ENCODE measurements around the gene SEMA3B.
A peak's percentile ranks its signal among the peaks of the same experiment; 100 is the strongest.
"Not testable (repeated sequence)": the region's sequence is repeated elsewhere in the genome, so short reads cannot be mapped to it uniquely, and the experiment has no call there.

Gene SEMA3B

GRCh38 chr3:50222169-50222528 lies 46.8 kb upstream of the SEMA3B start:
- ATAC-seq, result no peak
- no peak for TF ChIP-seq CREB5 (CRISPR knock-in tag; IDR thresholded peaks at IDR 0.05; ENCODE audit: low read depth)
- TF ChIP-seq CSDC2 (CRISPR knock-in tag; IDR thresholded peaks at IDR 0.05), result no peak

- no peak for ATAC-seq
- no peak for TF ChIP-seq SNAI2 (CRISPR knock-in tag; IDR thresholded peaks at IDR 0.05)
- TF ChIP-seq ESRRG (CRISPR knock-in tag; IDR thresholded peaks at IDR 0.05), result no peak
- TF ChIP-seq ARNTL (CRISPR knock-in tag; IDR thresholded peaks at IDR 0.05; ENCODE audit: borderline replicate concordance, low read depth), result no peak
- no peak for TF ChIP-seq PATZ1 (CRISPR knock-in tag; IDR thresholded peaks at IDR 0.05; ENCODE audit: borderline replicate concordance)
- no peak for TF ChIP-seq ZFP3 (CRISPR knock-in tag; IDR thresholded peaks at IDR 0.05)
- no peak for TF ChIP-seq ISL1 (CRISPR knock-in tag; IDR thresholded peaks at IDR 0.05)
- no peak for TF ChIP-seq CSDC2 (CRISPR knock-in tag; IDR thresholded peaks at IDR 0.05)
- TF ChIP-seq CREB5 (CRISPR knock-in tag; IDR thresholded peaks at IDR 0.05; ENCODE audit: low read depth), result no peak
- TF ChIP-seq ZNF8 (CRISPR knock-in tag; IDR thresholded peaks at IDR 0.05), result no peak
- no peak for TF ChIP-seq RARB (CRISPR knock-in tag; IDR thresholded peaks at IDR 0.05)
- no peak for TF ChIP-seq TCF4 (CRISPR knock-in tag; IDR thresholded peaks at IDR 0.05; ENCODE audit: borderline replicate concordance)
- no peak for TF ChIP-seq GLIS3 (CRISPR knock-in tag; IDR thresholded peaks at IDR 0.05)
- TF ChIP-seq ZNF70 (CRISPR knock-in tag; IDR thresholded peaks at IDR 0.05), result no peak
- TF ChIP-seq ZFP30 (CRISPR knock-in tag; IDR thresholded peaks at IDR 0.05), result no peak
- TF ChIP-seq TSHZ2 (CRISPR knock-in tag; IDR thresholded peaks at IDR 0.05), result no peak
- no peak for TF ChIP-seq OSR1 (CRISPR knock-in tag; IDR thresholded peaks at IDR 0.05)
Observed at GRCh38 chr3:50224639-50225038, 44.3 kb upstream of the SEMA3B start.

GRCh38 chr3:50226888-50227389 lies 42.0 kb upstream of the SEMA3B start:
- TF ChIP-seq ZNF70 (CRISPR knock-in tag; IDR thresholded peaks at IDR 0.05) (no peak), TOX (CRISPR knock-in tag; IDR thresholded peaks at IDR 0.05; ENCODE audit: borderline replicate concordance) (no peak), ZNF8 (CRISPR knock-in tag; IDR thresholded peaks at IDR 0.05) (no peak), ARNTL (CRISPR knock-in tag; IDR thresholded peaks at IDR 0.05; ENCODE audit: borderline replicate concordance, low read depth) (no peak), PATZ1 (CRISPR knock-in tag; IDR thresholded peaks at IDR 0.05; ENCODE audit: borderline replicate concordance) (no peak)
- ATAC-seq, result peak; percentile 60

- no peak for TF ChIP-seq ZC3H10 (CRISPR knock-in tag; IDR thresholded peaks at IDR 0.05)
- no peak for TF ChIP-seq ZNF565 (CRISPR knock-in tag; conservative IDR thresholded peaks at IDR 0.05; ENCODE audit: low read depth)
- TF ChIP-seq TSHZ2 (CRISPR knock-in tag; IDR thresholded peaks at IDR 0.05), result 0 out of 2 replicates have a peak, but pooled peaks have one; percentile 32
- peak; percentile 86 for ATAC-seq
Observed at GRCh38 chr3:50227390-50228183, 41.4 kb upstream of the SEMA3B start.

GRCh38 chr3:50228184-50228763 lies 40.7 kb upstream of the SEMA3B start:
- not testable (repeated sequence) for ATAC-seq
